NCI-H1105 (cell line): ENCODE measurements around the gene ACADL.

Source experiments
- DNase-seq: peaks from one replicate; lab custom pipeline; 2025; lab: John Stamatoyannopoulos, UW

ACADL gene

DNA sequence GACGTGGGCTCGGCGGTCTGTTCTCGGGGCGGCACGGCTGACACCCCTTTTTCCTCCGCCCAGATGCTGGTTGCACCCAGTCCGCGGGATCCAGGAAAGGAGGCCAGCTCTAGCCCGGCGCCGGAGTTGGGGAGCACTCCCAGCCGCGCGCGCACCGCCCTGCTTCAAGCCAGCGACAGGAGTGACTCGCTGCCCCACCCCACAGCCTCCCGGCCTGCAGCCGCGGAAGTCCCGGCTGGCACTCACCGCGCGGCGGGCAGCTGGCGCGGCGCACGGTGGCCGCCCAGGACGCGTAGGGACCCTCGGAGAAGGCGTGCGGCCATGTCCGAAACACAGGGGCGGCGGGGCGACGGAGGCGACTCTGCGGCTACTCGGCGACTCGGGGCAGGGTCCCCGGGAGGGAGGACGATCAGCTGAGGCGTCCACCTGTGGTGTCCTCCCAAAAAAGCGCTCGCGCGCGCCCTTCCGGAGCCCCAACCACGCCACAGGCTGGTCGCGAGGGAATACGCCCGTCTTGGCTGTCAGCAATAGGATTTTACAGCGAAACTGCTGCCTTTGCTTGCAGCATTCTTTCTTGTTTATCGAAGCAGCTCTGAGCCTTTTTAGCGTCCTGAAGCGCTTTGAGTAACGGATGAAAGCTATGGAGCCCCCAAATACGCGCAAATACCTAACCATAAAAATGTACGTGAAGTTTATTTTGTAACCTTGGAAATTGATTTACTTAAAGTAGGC is at the start of gene ACADL:
Gene ACADL (minus strand): TSS at position 507 of the 732 bp plus-strand sequence. CDS start 184 bp downstream, at position 323.
- no peak for DNase-seq

DNA sequence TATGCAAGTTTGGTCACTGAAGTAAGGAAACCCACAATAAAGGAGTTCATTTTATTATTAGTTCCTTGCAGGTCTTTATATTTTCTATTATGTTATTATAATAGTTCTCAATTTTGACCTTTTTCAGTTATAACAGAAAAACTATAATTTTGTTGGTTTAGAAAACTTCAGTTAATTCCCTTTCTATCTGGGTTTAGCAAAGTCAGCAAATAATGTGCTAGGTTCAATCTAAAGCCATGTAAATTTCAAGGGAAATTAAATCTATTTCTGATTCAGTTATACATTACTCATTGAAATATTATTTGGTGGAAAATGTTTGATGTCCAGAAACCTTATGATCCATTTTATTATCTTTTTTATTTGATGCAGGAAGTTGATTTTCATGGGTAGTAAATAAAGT is 46.1 kb upstream of the ACADL start:
- no peak for DNase-seq

DNA sequence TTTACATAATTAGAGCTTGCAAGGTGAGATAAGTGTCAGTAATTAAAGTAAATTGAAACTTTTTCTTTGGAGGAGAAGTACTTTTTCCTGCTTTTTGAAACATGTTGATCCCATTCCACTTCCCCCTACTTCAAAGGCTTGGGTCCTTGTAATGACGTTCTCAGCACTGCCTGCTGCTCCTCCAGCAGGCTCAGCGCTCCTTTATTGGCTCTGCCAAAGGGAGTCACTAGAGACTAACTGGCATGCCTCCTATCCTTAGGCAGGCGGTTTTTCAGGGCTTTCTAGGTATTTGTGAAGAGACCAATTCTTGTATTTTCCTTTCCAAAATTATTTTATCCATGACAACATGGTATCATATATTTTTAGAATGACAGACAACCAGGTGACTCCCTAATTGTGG is 43.9 kb upstream of the ACADL start:
- DNase-seq: no peak

DNA sequence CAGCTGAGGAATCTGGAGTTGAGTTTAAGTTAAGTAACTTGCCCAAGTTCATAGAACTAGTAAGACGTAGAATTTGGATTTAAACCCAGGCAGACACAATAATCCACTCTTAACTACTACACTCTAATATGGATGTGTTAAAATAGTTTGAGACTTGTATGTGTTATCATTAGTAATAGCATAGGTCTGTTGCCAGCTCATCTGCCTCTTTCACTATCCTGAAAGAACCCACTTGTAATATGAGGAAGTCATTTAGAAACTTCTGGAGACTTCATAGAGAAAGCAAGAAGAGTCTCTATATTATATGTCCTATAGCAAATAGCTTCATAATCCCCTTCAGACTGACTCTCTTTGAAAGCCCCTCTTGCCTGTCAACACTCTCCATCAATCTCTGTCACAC is 43.0 kb upstream of the ACADL start:
- no peak for DNase-seq

DNA sequence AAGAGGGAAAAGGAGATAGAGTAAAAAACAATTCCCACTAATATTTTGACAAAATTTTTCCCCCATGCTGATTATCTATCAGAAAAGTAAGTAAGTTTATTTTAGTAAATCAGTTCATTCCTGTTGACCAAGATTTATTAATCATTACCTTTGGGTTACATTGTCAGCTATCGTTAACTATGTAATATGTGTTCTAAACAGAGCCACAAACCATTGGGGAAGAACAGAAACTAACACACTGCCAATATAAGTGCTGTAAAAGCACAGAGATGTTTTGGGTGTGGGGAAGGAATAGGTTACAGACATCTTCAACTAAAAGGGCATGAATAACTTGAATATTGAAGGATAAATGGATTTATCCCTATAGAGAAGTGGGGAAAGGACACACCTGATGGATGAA is 42.5 kb upstream of the ACADL start:
- no peak for DNase-seq

DNA sequence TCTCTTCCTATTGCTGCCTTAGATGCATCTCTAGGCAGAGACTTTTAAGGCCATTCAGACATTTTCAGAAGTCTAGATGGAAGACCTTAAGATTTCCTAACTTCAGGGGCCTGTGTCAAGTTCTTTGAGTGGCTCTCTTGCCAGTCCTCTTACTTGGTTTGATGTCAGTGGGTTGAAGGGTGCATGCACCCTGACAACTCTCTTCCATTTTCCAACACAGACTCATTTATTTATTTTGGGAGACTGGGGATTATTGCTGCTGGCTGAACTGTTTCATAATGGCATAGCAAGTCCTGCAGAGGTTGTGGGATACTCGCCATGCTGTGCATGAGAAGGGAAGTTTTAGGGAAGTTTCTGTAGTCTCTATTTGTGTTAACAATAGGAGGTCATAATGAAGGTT is 39.0 kb upstream of the ACADL start:
- no peak for DNase-seq

DNA sequence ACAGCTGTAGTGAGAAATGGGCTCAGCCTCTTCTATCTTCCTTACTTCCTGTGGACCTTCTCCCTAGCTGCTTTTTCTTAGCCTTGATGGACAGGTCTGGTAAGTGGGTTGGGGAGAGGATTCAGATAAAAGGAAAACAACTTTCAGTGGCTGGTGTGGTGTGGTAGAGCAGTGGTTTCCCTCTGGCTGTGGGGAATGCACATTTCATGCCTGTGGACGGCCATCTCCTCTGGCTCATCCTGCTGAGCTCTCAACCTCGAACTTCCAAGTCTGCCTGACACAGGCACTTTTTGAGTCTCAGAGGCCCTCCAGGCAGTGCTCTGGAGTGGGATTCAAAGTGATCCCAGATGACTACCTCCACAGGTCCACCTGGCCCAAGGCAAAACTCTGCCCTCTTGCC is 38.6 kb upstream of the ACADL start:
- no peak for DNase-seq

DNA sequence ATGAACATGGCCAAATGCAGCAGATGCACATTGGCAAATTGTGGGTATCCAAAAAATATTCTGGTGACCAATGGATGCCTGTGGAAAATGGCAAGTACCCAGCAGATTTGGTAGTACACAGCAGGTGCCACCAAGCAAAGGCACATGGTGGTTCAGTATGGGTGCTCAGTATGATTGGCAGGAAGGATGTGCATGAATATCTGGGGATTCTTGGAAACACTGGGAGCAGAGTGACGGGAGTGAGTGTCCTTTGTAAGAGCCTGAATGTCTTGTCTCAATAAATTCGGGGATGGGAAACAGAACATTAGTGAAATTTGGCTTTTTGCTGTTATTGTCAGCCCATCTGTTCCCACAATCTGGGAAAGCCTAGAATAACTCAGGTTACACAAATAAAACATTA is 36.8 kb upstream of the ACADL start:
- DNase-seq: no peak

DNA sequence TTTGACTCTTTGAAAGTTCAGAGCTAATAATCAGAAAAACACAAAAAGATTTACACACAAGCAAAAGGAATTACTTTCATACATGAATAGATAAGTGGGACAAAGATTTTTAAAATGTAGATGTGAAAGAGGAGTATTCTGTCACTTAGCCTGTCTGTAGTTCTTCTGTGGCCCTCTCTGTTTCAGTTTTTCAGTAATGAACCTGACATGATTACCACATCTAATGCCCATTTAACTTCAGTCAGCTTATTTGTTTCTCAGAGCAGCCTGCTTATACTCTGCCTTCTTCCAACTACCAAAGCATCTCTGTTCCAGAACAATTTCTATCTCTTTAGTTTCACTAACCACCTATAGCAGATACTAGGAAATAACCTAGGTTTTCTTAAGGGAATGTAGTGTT is 34.4 kb upstream of the ACADL start:
- DNase-seq: no peak

DNA sequence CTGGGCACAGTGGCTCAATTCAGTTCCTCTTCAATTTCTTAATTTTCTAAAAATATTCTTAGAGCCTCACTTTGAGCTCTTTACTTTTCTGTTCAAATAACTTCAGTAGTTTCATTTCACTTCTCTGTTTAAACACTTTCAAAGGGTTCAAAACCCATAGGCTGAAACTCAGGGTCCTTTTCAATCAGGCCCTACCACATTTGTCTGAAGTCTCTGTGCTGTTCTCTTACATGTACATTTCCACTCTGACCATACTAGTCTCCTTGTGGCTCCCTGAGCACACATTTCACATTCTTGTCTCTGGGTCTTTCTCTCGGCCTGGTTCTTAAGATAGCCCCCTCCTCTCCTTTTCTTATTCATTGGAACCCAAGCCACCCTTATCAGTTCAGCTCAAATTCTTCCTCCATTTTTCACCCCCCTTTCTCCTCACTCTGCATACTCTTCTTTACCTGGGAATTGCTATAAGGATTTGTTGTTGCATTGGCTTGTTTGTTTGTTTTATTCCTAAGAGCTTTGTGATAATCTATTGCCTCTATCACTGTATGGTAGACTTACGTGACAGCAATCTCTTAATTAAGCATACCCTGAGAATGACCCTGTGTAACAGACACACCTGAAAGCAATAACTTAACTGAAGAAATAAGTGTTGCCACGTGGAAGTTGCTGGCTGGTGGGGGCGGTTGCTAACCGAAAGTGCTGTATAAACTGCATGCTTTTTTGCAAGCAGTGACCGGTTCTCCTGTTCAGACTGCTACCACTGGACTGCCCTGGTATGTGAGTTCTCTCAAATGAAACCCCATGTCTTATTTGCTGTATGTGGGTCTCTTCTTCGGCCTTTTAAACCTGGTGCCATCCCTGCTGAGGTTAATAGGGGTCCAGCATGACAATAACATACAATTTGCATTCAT is 27.7 kb upstream of the ACADL start:
- no peak for DNase-seq

DNA sequence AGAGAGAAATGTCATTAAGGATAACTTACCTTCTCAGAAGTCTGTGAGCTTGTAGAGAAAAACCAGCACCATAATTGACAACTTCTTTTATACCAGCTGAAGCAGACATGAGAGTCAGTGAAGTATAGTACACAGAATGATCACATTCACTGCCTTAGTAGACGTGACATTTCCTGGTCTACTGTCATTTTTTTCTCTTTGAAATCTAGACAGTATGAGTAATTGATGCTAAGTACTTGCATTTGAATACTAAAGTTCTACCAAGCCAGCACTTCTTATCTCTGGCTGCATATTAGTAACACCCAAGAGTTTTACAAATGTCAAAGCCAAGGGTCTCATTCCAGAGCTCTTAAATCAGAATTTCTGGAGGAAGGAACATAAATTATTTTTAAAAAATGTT is 25.4 kb upstream of the ACADL start:
- no peak for DNase-seq

DNA sequence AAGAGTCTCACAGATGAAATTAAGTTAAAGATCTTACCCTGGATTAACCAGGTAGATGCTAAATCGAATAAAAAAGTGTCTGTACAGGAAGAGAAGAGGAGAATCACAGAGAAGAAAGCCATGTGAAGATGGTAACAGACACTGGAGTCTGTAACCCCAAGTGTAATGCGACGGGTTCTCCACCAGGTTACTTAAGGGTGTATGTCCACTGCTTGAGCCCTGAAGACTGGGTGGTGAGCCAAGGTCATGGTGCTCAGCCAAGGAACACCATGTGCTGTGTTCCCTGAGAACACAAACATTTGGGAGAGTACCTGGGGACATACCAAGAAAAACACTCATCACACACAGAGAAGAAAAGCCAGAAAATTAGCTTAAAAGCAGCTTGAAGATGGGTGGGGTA is 8.2 kb upstream of the ACADL start:
- no peak for DNase-seq

DNA sequence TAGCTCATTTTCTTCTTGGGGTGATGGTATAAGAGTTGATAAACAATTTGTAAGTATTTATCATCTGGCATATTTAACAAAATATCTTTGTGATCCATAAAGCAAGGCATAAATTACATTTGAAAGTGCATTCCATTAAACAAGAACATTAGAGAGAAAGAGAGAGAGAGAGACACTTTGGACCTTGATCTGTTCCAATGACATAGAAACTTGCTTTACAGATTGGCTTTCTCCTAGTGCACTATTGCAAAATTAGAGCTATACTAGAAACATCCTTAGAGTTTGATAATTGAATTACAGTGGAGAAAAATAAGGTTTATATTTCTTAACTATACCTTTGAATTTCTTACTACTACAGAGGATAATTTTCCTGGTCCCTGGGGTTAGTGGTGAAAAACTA is 5.7 kb upstream of the ACADL start:
- DNase-seq: no peak

DNA sequence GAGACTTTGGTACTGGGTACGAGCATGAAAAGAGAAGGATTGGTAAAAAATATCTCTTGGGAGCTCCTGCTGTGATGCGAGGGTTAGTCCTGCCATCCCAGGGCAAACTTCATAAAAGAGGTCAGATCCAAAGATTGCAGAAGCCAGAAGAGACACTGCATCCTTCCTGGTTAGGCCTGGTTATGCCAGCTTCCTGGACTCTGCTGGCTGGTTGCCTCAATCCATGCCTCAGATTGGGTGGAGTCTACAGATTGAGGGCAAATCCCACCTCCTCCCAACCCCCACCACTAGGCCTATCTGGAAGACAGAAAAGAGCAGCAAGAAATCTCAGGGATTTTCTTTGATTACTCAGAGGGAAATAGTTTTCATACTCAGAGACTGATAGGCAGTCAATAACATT is 5.3 kb upstream of the ACADL start:
- no peak for DNase-seq

DNA sequence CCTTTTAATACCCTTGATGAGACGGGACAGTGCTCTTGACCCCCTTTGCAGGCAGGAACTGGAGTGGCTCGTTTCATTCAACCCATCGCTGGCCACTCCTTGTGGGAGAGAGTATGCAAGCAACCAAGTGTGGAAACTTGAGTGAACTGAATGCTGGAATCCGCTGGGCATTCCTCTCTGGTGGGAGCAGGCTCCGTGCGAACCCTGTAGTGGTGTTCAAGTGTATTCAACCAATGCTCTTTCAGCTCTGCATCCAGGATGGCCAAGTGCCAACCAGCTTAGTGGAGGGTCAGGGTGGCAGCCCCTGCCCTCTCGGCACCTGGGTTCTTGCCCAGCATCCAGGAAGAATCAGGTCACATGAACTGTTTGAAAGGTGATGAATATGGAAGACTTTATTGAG is 3.3 kb upstream of the ACADL start:
- DNase-seq: no peak

DNA sequence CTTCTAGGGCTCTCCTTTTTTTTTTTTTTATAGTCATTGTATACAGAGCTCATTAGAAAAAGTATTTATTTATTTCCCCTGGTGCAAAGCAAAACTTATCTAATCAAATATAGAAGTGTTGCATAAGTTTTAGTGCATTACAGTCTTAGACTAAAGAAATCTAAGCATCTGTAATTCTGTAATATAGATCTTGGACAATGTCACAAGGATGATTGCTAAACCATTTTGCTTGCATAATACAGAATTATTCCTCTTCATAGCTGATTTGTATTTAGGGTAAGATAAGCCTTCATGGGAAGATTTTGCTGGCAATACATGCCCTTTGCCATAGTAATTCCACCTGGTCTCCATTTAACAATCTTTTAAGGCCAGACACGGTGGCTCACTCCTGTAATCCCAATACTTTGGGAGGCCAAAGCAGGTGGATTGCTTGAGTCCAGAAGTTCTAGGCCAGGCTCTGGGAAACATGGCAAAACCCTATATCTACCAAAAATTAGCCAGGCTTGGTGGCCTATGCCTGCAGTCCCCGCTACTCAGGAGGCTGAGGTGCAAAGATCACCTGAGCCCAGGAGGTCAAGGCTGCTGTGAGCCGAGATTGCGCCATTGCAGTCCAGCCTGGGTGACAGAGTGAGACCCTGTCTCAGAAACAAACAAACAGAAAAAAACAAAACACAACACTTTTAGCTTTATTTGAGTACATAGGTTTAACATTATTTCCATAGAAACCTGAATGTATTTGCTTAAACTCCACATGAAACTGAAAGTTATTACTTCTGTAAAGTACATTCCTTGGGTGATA is 2.2 kb upstream of the ACADL start:
- no peak for DNase-seq

DNA sequence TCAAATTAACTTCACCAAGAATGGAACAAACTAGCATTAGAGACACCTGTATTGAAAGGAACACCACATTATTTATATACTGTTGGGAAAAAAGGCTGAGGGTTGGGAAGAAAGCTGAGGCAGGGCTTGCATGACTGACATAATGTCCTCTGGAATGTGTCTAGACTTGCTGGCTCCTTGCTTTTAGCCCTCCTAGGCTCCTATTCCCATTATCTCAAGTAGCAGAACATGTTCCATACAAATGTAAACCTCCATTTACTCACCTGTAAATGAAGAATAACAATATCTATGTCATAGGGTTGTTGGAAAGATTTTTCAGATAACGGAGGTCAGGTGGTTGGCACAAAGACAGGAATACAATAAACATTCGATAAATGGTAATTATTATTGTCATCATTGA is 976 bp upstream of the ACADL start:
- DNase-seq: peak; percentile 32

DNA sequence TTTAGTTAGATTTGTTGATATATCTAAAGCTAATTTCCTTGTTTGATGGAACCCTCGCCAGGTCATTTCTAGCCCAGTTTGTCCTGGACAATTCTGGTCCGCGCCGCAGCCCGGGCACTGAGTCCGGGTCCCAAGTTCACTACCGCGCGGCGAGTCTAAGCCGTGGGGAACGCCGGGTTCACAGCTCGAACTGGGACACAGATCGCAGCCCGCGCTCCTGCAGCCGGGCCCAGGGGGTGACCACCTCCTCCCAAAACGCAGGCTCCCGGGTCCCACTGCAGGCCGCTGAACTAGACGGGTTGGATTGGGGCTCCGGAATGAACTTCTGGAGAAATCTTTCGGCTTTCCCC is 681 bp downstream of the ACADL start:
- DNase-seq: no peak

DNA sequence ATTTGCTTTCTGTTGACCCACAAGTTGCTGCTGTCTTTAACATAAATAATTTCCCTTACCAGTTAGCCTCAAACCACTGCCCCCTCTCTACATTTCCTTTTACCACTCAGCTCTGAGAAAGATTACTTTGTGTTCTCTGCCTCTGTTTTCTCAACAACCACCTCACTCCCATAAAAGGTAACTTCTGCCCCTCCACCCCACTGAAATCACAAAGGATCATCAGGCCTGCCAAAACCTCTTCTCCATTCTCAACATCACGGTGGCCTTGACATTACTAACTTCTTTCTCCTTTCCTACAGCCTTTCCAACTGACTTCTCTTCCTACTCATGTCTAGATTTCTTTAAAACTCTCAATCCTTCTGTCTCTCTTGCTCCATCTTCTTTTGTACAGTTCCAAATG is 10.1 kb downstream of the ACADL start:
- no peak for DNase-seq

DNA sequence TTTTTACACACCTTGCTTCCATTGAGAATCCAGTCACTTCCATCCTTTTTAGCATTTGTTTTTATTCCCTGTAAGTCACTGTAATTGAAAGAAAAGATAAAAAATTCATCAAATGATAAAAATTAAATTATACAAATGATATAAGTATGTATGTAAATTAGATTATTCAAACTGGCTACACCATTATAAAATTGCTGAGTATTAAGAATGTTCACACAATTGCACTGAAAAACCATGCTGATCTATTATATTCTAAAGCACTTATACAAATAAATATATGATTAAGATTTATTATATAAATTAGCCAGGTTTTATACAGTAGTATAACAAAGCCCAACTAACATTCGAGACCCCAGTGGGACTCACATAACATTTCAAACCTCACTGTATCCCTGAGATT is 15.1 kb downstream of the ACADL start:
- no peak for DNase-seq

DNA sequence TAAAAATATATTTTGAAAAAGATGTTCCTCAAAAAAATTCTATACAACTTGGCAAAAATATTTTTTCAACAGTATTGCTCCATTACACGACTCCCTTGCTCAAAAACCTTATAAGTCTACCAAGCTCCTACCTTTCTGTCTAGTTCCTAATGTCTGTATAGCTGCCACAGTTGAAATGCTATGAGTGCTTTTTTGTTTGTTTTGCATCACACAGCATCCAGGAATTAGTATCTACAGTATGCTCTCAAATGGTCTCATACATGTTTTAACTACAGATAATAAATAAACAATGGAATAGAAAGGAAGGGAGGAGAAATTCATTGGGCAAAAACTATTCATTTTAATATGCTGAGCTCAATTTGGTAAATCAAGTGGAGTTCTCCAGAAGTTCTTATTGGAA is 17.3 kb downstream of the ACADL start:
- no peak for DNase-seq

DNA sequence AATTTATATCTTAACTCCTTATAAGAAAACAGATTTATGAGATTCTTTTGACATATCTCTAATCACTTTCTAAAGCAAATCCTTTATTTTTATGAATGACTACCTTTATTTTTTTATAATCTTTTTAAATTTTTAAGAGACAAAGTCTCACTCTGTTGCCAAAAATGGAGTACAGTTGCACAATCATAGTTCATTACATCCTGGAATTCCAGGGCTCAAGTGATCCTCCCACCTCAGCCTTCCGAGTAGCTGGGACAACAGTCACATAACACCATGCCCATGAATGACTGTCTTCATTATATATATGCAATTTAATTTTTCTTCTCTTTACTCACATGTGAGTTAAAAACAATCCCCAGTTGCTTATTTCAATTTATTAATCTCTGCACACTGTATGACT is 21.7 kb downstream of the ACADL start:
- no peak for DNase-seq

DNA sequence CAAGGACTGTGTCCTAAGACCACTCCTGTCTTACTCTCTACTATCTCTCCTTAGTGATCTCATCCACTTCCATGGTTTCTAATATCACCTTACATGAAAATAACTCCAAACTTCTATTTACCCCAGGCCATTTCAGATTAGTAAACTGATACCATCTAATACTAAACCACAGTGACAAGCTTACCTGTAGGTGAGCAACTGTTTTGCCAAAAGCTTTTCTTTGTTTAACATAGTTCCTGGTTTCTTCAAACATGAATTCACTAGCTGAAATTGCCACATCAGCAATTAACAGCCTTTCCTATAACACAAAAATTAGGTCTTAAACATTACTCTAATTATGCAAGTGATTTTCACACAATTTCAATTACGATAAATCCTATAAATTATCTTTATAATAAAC is 22.1 kb downstream of the ACADL start:
- DNase-seq: no peak
